Activated T-cell treated with anti-CD3 and anti-CD28 coated beads for 4 hours (primary cell): ENCODE data around the gene AMOTL1.
A peak's percentile ranks its signal among the peaks of the same experiment; 100 is the strongest.

ENCODE experiments used
- DNase-seq: peaks from one replicate; pipeline ENCODE4 v3.0.0-alpha.2; 2020

Gene AMOTL1

DNA sequence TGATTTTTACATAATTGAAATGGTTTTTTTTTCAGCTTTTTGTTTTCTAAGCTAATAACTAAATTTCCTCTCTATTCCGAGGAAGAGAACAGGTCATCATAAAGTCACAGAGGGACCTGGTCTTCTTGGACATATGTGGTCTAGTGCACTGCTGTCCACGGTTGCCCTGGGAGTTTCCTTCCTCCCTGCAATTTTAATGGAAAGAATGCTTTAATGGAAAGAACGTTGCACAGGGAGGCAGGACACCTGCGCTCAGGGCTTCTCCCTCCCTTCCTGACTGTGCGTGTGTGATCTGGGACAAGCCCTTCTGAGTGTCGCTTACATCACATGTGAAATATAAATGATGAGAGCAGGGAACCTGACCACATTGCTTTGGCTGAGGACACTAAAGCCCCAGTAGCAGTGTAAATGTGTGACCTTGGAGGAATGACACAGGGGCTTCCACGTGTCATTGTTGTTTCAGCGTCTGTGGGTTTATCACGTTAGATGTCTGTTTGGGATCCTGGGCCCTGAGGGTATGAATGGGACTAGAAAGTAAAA is 93.2 kb downstream of the AMOTL1 start:
- no peak for DNase-seq

GRCh38 chr11:94862926-94863880 is 95.0 kb downstream of the AMOTL1 start:
- DNase-seq = no peak

GRCh38 chr11:94864506-94865045 is 96.4 kb downstream of the AMOTL1 start:
- DNase-seq = no peak

- no peak for DNase-seq
Observed at GRCh38 chr11:94866231-94866822, 98.2 kb downstream of the AMOTL1 start.

DNA sequence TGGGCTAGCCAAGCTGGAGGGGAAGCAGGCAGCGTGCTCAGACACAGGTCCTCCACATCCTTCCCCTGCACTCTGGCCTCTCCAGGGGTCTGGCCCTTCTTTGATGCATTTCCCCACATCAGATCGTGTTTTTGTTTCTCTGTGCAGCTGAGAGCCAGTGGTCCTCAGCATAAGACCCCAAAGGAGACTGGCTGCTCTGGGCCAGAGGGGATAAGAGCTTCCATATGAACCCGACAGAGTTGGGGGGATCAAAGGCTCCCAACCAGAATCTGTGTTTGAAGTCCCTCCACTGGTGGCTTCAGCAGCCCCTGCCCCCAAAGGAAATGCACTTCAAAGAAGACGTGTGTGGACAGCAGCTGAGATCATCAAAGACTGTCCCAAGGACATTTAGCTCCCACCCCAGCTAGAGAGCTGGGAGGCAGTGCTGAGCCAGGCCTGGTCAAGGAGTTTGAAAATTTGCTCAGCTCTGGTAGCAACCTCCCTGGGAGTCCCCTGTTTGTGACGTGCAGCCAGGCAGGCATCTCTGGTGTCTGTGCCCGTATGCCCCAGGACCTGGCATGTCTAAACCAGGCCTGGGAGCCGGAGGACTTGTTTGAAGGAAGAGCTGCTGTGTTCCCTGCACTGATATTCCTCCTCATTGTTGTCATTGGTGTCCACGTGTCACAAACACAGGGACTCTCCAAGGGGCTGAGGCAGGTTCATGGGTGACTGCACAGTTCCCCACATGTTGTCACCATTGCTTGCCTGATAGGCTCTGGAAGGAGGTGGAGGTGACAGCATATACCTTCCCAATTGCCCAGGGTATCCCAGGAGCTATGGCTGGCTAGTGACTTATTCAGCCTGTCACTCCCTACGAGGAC is 99.0 kb downstream of the AMOTL1 start:
- DNase-seq = no peak

DNA sequence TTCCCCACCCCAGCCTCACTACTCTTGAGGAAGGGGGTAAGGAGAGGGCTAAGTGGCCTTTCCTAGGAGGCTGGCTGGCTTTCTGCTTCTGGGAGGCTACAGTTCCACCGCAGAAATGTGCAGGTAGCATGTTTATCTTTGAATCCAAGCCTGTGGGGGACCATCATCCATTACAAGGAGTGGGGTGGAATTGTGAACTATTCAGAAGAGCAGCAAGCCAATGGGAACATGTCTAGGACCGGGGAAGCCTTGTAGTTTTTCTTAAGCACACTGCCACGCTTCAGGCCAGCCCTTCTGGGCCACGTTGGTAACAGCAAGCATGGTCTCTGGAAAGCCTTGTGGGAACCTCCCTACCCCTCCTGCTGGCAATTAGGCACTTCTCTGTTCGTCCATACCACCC is 100.3 kb downstream of the AMOTL1 start:
- DNase-seq = no peak

GRCh38 chr11:94869186-94869585 is 101.0 kb downstream of the AMOTL1 start:
- no peak for DNase-seq

DNA sequence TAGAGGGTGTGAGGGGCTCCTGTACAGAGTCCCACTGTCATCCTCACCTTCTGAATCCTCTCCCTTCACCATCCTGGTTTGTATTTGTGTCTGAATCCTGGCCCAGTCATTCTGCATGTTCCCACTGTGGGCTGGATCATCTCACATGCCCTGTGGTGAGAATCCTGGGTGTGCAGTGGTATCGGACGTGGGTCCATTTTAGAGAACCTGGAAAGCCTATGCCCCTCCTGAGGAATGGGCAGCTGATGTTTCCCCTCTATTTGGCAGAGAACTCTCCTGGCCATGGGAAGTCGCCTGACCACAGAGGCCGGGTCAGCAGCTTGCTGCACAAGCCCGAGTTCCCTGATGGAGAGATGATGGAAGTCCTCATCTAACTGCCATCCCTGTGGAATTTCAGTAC is 102.3 kb downstream of the AMOTL1 start:
- DNase-seq = no peak

DNA sequence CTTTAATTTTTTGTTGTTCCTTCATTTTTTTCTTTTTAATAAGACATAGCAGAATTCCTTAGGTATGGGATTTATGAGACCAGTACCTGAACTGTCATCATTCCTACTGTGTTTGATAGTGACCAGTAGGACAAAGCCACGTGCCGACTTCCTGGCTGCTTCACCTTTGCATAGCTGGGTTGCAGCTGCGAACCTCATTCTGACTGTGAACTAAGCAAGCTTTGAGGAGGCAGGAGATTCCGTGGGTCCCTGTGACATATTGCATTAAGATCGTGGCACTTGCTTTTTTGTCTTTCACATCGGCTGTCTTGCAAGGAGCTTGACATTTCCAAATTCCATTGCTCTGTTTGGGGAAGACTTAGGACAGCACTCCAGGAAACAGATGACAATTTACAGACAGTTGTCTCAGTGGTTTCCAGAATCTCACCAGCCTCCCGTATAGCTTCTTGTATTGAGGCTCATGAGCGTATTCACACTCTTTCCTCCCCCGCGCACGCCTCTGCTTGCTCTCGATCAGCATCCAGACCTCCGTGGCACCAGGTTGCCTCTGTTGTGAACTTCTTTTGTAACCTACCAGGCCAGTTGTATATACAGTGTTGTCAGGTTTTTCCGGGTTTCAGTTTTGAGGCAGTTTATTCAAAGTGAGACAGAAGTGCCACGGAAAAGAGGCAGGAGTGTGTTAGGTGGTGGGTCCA is 103.5 kb downstream of the AMOTL1 start:
- DNase-seq = no peak

- no peak for DNase-seq
Observed at GRCh38 chr11:94873916-94874540, 105.9 kb downstream of the AMOTL1 start.

DNA sequence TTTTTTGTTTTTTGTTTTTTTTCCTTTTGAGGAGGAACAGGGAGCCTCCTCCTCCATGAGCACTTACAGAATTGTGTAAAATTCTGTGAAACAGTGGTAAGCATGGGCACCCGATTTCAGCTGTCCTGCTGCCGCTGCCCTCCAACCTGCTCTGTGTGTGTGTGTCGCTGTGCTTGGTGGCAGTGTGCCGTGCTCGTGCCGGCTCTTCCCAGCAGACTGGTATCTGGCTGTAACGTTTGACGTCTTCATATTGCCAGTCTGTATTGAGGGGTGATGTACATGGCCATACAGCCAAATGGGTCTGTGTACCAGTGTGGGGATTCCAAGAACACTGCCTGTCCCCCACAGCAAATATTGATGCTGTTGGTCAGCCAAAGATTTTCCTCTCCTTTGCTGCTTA is 108.1 kb downstream of the AMOTL1 start:
- no peak for DNase-seq

DNA sequence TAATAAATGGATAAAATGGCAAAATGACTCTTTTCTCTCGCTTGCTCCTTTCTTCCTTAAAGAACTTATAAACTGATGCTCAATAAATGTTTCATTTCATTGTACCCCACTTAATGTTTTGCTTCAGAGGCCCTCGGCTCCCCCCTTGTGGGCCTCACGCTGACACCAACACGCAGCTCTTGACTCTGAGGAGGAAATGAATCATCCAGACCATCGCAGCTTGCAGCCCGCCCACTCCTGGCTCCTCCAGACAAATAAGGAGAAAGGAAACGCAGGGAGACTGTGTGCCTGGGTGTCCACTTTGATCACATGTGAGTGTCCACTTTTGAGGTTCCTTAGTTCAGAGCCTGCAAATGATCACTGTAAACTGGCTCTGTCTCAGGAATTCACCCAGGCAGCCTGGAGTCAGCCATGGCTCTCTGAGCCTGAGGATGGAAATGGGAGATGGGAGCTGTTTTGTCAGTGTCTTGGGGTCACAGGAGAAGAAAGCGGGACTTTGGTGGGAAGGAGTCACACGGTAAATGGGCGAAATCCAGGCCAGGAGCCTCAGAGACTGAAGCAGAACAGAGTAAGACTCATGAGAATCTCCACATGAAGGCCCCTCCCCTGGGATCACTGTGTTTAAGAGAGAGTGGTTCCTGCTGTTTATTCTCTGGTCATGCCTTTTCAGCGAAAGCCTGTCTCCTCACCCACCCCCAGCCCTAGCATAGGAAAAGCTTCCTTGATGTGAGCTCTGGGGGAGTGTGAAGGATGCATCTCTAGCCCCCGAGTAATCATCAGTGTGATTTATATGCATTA is 108.7 kb downstream of the AMOTL1 start:
- DNase-seq = peak; percentile 36

DNA sequence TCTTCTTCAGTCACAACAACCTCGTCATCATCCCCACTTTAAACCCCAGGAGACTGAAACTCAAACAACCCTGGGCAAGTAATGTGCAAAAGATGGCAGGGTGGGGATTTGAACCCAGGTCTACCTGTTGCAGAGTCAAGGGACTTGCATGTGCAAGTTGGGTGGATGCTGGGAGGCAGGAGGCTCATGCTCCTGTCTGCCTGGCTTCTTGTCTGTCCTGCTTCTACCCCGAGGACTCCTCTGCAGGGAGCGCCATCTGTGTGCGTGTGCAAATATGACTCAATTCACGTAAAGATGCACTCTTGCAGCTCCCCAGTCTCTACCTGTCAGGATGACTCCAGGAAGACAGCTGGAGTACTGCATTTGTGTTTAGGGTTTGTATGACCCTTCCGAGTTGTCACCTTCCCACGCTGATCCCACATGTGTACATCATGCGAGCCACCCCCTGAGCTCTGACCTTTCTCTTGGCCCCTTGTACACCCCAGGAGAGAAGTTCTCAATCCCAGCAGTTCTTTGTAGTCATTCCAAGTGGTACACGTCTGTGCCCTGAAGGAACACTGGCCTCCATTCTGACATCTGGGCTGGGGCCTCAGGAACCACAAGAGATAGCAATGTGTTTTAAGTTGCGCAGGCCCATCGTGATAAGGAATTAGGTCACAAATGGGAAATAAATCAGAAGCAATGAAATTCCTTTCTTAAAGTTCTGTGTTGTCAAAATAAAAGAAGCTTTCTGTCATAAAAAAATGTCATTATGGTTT is 109.5 kb downstream of the AMOTL1 start:
- no peak for DNase-seq

DNA sequence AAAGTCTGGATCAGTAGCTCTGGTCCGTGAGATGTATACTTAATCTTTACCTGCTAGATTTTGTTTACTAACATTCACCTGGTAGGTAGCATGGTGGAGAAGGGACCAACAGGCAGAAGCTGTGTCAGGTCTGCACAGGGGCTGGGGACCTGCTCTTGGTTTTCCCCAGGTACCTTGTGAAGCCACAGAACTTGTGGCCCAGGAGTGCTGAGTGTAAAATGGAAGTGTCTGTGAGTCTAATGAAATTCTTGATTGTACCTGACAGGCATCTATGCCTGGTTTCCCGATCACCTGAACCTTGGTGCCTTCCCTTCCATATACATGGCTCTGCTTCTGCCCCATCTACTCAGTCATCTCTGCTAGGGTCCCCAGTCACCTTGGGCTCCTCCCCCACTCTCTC is 110.8 kb downstream of the AMOTL1 start:
- DNase-seq = no peak

DNA sequence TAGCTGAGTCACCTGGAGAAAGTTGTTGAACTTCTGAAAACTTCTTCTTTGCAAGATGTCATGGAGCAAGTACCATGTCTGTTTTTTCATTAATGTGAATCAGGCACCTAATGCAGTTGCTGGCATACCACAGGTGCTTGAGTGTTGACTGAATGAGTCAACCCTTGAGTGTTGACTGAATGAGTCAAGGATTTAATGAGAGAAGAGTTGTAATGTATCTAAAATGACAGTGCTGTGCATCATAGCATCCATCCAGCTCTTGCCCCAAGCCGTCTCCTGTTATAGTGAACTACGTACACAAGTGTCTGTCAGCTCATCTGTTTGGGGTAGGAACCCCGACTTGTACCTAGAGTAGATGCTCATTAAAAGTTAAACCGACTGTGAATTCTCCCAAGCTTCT is 112.1 kb downstream of the AMOTL1 start:
- no peak for DNase-seq

DNA sequence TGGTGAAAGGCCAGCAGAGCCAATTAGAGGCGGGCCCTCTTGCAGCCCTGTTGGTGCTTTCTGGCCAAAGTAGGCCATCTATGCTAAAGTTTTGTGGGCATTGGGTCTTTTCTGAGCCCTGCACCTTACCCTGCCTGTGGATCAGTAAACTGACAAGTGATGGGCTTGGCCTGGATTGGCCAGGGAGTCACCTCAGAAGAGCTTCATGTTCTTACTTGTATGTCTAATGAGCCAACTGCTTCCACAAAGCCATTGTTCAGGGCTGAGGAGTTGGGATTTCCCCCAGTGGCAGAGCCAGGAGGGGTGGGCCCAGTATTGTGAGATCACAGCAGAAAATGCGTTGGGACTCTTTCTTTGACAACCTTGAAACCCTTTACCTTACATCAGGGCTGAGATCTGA is 114.8 kb downstream of the AMOTL1 start:
- no peak for DNase-seq

- DNase-seq = no peak
Observed at GRCh38 chr11:94883878-94884277, 115.7 kb downstream of the AMOTL1 start.

DNA sequence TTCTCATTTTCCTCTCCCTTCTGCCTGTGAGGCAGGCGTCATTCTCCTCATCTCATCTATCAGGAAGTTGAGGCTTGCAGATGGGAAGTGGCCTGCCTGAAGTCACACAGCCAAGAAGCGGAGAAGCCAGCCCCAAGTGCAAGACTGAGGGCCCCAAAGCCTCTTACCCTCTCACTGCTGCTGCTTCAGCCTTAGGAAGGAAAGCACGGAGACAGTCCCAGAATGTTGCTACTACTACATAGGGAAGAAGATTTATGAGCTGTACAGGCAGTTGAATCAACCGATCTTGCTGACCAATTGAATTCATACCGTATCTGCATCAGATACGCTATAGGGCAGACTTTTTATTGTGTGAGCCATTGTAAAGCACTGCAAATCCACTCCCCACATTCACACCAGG is 116.2 kb downstream of the AMOTL1 start:
- DNase-seq = no peak

DNA sequence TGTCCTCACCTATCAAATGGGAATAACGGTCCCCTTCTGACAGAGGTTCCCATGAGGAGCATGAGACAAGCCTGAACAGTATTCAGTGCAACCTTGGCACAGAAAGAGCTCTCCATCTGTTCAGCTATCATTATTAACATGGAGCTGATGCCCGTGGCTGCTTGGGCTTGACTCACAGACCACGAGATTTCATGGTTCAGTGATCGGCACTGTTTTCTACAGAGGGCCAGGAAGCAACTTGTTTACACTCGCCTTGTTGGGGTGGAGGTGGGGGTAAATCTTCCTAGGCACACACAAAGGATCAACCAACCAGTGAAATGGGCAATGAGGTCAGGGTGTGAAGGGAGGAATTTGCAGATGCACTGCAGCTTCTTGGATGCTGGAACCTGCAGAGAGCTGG is 117.0 kb downstream of the AMOTL1 start:
- no peak for DNase-seq

DNA sequence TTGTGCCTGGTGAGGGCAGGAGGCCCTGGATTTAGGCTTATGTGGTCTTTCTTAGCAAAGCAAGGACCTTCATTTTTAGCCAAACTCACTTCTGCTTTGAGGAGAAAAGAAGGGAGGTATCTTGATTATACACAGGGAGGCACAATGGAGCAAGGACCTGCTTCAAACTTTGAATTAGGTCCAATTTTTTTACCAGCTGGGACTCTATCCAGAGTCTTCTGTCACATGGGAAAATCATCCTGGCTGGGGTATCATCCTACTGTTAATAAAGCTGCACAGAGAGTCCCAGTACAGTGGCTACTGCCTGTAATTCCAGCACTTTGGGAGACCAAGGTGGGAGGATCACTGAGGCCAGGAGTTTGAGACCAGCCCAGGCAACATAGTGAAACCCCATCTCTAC is 117.4 kb downstream of the AMOTL1 start:
- no peak for DNase-seq
